Parathyroid adenoma (tissue), 2 donors: ENCODE results near the gene REN.

Experiments used
- H2AFZ ChIP-seq: fragments of 300-600 bp; sonication (generic); one replicate; pipeline ENCODE4 v1.7.0; 2017; ENCODE audit warnings: antibody characterized with exemption, mild to moderate bottlenecking
- H3K27ac ChIP-seq: fragments of 300-600 bp; sonication (generic); one replicate; pipeline ENCODE4 v1.7.0; 2017
- H3K27me3 ChIP-seq: fragments of 300-600 bp; sonication (generic); one replicate; pipeline ENCODE4 v1.7.0; 2017; ENCODE audit warnings: low read length; ENCODE audit not compliant: control insufficient read depth, insufficient read depth
- H3K36me3 ChIP-seq: fragments of 300-600 bp; sonication (generic); one replicate; pipeline ENCODE4 v1.7.0; 2017; ENCODE audit warnings: low read length; ENCODE audit not compliant: control insufficient read depth, insufficient read depth
- H3K4me1 ChIP-seq: fragments of 300-600 bp; sonication (generic); one replicate; pipeline ENCODE4 v1.7.0; 2017; ENCODE audit warnings: control low read depth
- H3K4me2 ChIP-seq: fragments of 300-600 bp; sonication (generic); one replicate; pipeline ENCODE4 v1.7.0; 2017; ENCODE audit warnings: low read length
- H3K4me3 ChIP-seq: fragments of 300-600 bp; sonication (generic); one replicate; pipeline ENCODE4 v1.7.0; 2017; ENCODE audit warnings: low read depth, low read length
- H3K79me2 ChIP-seq: fragments of 300-600 bp; sonication (generic); one replicate; pipeline ENCODE4 v1.7.0; 2017; ENCODE audit warnings: control low read depth
- H3K9ac ChIP-seq: fragments of 300-600 bp; sonication (generic); one replicate; pipeline ENCODE4 v1.7.0; 2017; ENCODE audit warnings: mild to moderate bottlenecking
- H3K9me3 ChIP-seq: fragments of 300-600 bp; sonication (generic); one replicate; pipeline ENCODE4 v1.7.0; 2017; ENCODE audit warnings: low read length; ENCODE audit not compliant: control insufficient read depth
- TF ChIP-seq, protein P1 (sequence below): fragments of 300-600 bp; sonication (generic); IDR thresholded peaks from one replicate; pipeline ENCODE4 v1.7.0; 2017; ENCODE audit warnings: antibody characterized with exemption, mild to moderate bottlenecking
- donor health status: primary hyperparathyroidism.

The REN gene

DNA sequence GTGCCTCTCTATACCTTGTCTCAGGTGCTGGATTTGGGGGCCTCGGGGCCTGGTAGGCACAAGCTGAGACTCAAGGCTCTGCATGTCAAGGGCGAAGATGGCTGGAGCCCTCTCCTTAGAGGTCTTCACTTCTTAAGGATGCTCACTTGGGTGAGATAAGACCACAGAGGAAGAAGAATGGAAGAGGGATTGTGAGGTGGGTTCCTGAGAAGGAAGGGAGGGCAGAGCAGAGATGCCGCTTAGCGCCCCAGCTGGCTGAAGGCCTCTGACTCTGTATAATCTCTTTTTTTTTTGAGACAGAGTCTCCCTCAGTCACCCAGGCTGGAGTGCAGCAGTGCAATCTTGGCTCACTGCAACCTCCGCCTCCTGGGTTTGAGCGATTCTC, 61.0 kb downstream of the REN start:
- Histone ChIP-seq H3K4me3 (no peak overlapping the region), H3K4me2 (no peak overlapping the region), H3K79me2 (peaks cover 29% of the 10 kb centered on the region), H3K27me3 (no peaks in the 10 kb centered on the region), H3K36me3 (no peaks in the 10 kb centered on the region), H3K27ac (peak overlapping the region; percentile 66), H3K9ac (no peak overlapping the region), H2AFZ (no peak overlapping the region), H3K4me1 (peaks cover 30% of the 10 kb centered on the region), H3K9me3 (no peaks in the 10 kb centered on the region)
- TF ChIP-seq, protein P1, sequence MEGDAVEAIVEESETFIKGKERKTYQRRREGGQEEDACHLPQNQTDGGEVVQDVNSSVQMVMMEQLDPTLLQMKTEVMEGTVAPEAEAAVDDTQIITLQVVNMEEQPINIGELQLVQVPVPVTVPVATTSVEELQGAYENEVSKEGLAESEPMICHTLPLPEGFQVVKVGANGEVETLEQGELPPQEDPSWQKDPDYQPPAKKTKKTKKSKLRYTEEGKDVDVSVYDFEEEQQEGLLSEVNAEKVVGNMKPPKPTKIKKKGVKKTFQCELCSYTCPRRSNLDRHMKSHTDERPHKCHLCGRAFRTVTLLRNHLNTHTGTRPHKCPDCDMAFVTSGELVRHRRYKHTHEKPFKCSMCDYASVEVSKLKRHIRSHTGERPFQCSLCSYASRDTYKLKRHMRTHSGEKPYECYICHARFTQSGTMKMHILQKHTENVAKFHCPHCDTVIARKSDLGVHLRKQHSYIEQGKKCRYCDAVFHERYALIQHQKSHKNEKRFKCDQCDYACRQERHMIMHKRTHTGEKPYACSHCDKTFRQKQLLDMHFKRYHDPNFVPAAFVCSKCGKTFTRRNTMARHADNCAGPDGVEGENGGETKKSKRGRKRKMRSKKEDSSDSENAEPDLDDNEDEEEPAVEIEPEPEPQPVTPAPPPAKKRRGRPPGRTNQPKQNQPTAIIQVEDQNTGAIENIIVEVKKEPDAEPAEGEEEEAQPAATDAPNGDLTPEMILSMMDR: no peak
